Spinal cord (tissue), 10 donors: ENCODE results near the gene SNRPA. TPM values are rescaled to one million over a fixed set of nuclear protein-coding genes. Genes with fewer than 3 reads are reported as not detected.

ENCODE experiments used
- DNase-seq, 6 donors: peaks; one replicate each; pipeline versions ENCODE4 v3.0.0 to v3.0.0-alpha.2; 2013 to 2015; ENCODE audit warnings: low spot score in 6 of 6, low read depth in 4 of 6
- H3K27ac ChIP-seq: one replicate; pipeline ENCODE4 v1.5.1; 2013; ENCODE audit warnings: low read depth, low read length, control low read depth
- H3K27me3 ChIP-seq: one replicate; pipeline ENCODE4 v1.6.1; 2013; ENCODE audit warnings: low read length; ENCODE audit not compliant: control insufficient read depth, insufficient read depth
- H3K36me3 ChIP-seq: one replicate; pipeline ENCODE4 v1.6.1; 2013; ENCODE audit warnings: low read length; ENCODE audit not compliant: control insufficient read depth, insufficient read depth
- H3K4me1 ChIP-seq: one replicate; pipeline ENCODE4 v1.6.1; 2013; ENCODE audit warnings: low read length; ENCODE audit not compliant: control insufficient read depth, insufficient read depth
- H3K4me3 ChIP-seq: one replicate; pipeline ENCODE4 v1.5.1; 2013; ENCODE audit warnings: low read depth, low read length, control low read depth
- H3K9me3 ChIP-seq: one replicate; pipeline ENCODE4 v1.6.1; 2013; ENCODE audit warnings: low read length; ENCODE audit not compliant: control insufficient read depth, insufficient read depth
- WGBS: methylation state at CpG from one replicate; pipeline ENCODE4 v1.1.5; 2013; ENCODE audit warnings: missing lambda C conversion rate; ENCODE audit not compliant: insufficient coverage; 5-methylcytosine and 5-hydroxymethylcytosine counted together
- long read RNA-seq, 4 donors: transcript quantifications; one replicate each; lab custom pipeline, GENCODE V29; 2026
- polyA plus RNA-seq, 2 donors: library from polyadenylated mRNA; unstranded; fragments of 120-200 nt; gene quantifications; one replicate each; pipeline ENCODE4 v1.2.1, GENCODE V29; 2013; ENCODE audit not compliant: insufficient read length in 2 of 2
- total RNA-seq, 2 donors: library from RNA; depleted of rRNA in 1 of 2; stranded (reverse); fragments of 120-200 nt in 1 of 2; fragments of >200 nt in 1 of 2; gene quantifications; one replicate each; pipeline versions ENCODE4 v1.2.3 to v1.2.4, GENCODE V29; 2013 to 2014
- donor health status: healthy.

SNRPA gene
- total RNA-seq (10 to 100 TPM; 21.7 to 35.9 TPM), polyA plus RNA-seq (10 to 100 TPM; 73.2 to 86.4 TPM)
- long read RNA-seq, donor 1, transcript SNRPA-205 (4 exons, 952 nt), result minor isoform, 5 of 22 reads
- long read RNA-seq, donor 1, transcript SNRPA-201 (6 exons, 1,621 nt), result major isoform, 16 of 22 reads
- long read RNA-seq, donor 1, partial matches to known transcripts, result 0 of 22 reads
- long read RNA-seq, donor 1, other reads (novel, unspliced or antisense), result 0 of 22 reads
- long read RNA-seq, donor 2, transcript SNRPA-201 (6 exons, 1,621 nt), result major isoform, 9 of 15 reads
- long read RNA-seq, donor 2, partial matches to known transcripts, result 5 of 15 reads
- long read RNA-seq, donor 2, other reads (novel, unspliced or antisense), result 0 of 15 reads
- long read RNA-seq, donor 3, transcript SNRPA-205 (4 exons, 952 nt), result minor isoform, 7 of 19 reads
- long read RNA-seq, donor 3, transcript SNRPA-201 (6 exons, 1,621 nt), result major isoform, 12 of 19 reads
- long read RNA-seq, donor 3, partial matches to known transcripts, result 0 of 19 reads
- long read RNA-seq, donor 3, other reads (novel, unspliced or antisense), result 0 of 19 reads
- long read RNA-seq, donor 4, transcript SNRPA-201 (6 exons, 1,621 nt), result major isoform, 45 of 62 reads
- long read RNA-seq, donor 4, transcript SNRPA-205 (4 exons, 952 nt), result minor isoform, 7 of 62 reads
- long read RNA-seq, donor 4, partial matches to known transcripts, result 7 of 62 reads
- long read RNA-seq, donor 4, other reads (novel, unspliced or antisense), result 0 of 62 reads

DNA sequence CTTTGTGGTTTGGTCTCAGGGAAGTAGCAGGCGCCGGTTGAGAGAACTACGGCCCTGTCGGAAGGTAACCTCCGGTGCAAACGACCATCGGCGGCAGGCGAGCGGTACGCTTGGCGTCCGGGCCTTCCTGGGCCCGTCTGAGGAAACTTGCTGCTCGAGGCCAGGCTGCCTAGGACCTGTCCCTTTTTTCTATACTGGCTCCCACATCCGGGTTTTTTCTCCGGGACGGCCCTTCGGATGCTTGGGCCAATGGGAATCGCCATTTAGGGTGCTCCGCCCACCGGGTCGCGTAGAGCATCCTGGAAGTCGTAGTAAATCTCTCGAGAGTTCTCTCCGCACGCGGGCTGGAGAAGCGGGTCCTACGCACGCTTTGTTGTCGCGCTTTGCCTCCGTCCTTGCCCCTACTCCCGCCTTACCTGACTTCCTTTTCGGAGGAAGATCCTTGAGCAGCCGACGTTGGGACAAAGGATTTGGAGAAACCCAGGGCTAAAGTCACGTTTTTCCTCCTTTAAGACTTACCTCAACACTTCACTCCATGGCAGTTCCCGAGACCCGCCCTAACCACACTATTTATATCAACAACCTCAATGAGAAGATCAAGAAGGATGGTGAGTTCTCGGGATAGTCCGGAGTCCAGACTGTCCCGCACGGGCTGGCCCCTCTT is at the start of gene SNRPA:
TSS of gene SNRPA (plus strand) at position 330 of the 664 bp plus-strand sequence. CDS start at position 536, 206 bp downstream.
- WGBS, result 0% methylated on average over 44 of the region's 46 CpGs
- Histone ChIP-seq H3K27ac (peak within 1 kb of the TSS; percentile 97), H3K4me1 (peaks cover 26% of the 10 kb centered on the region)

DNA sequence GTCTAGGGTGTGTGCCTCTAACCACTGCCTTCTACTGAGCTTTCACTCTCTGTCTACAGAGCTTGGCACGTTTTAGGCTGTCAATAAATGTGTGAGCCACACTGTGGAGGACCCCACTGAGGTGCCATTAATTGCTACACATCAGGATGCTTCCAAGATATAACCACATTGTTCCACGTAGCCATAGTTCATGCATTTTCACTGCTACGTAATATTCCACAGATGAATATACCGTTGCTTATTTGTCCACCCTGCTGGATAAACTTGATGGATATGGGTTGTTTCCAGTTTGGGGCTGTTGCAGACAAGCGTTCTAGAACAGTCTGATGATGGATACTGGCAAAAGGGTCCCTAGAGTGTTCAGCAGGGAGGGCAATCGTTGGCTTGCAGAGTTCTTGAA is 49.2 kb upstream of the SNRPA start:
- H3K36me3 ChIP-seq, result peaks cover 68% of the 10 kb centered on the region
- H3K9me3 ChIP-seq, result no peaks in the 10 kb centered on the region
- no peaks in the 10 kb centered on the region for H3K27me3 ChIP-seq
- no peaks in the 10 kb centered on the region for H3K4me1 ChIP-seq
- H3K27ac ChIP-seq, result no peak overlapping the region
- no peak for DNase-seq
- 97% methylated on average over 3 of the region's 6 CpGs for WGBS
- H3K4me3 ChIP-seq, result no peak overlapping the region

More for the DNA sequence above, at the start of gene SNRPA:
- Histone ChIP-seq H3K4me3 (peak within 1 kb of the TSS; percentile 95), H3K27me3 (no peaks in the 10 kb centered on the region), H3K36me3 (peaks cover 17% of the 10 kb centered on the region), H3K9me3 (no peaks in the 10 kb centered on the region)
- peak; percentile 96 to 100 (median 99) for DNase-seq

DNA sequence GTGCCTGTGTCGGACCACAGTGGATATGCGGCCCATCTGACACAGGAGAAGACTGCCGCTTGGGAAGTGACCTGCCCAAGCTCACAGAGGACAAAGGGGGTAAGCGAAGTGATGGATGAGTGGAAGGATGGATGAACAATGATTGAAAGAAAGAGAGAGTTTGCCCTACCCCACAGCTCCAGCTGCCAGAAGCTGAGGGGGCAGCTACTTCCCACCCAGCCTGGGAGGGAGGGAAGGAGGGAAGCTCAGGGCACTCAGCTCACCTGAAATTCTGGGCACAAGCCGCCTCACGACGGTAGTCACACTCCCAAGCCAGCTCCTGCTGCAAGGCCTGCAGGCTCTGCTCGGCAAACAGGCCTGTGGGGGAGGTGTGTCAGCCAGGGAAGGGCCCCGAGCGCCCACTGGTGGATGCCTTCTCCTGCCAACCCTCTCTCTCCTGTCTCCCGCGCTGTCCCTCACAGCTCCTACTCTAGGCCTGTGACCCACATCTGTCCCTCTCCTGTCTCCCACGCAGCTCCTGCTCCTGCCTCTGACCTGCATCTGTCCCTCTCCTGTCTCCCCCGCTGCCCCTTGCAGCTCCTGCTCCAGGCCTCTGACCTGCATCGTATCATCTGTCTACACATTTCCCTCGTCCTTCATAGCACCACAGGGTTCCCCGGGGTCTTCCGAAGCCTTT is 48.5 kb upstream of the SNRPA start:
- DNase-seq, result no peak
- WGBS, result 49% methylated on average over 17 of the region's 18 CpGs
- no peak overlapping the region for H3K27ac ChIP-seq

DNA sequence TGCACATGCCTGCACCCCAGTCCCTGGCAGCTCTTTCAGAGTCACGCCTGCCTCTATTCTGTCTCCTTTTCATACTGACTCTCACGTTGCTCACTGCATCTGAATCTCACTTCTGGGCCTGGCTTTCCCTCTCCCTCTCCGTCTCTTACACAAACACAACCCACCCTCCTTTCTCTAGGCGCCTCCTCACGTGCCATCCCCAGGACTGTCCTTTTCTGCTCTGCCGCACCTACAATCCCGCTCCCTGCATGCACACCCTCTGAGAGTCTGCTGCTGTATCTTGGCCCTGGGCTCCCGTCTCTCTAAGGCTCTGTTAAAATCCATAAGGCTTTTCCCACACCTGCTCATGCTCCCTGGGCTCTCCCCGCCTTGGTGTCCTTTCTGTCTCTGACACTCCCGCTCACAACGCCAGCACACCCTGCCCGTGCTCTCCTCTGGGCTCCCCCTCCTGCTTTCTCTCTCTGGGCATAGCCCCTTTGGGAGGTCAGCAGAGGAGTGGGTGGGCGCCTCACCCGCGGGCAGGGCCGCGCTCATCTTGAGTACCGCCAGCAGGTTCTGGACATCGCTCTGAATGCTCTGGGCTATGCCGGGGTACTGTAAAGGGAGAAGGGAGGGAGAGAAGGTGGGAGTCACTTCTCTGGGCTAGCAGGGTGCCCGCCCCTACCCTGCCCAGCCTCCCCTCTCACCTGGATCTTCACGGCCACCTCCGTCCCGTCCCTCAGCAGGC is 47.8 kb upstream of the SNRPA start:
- Histone ChIP-seq H3K4me3 (no peak overlapping the region), H3K4me1 (no peaks in the 10 kb centered on the region), H3K27ac (no peak overlapping the region), H3K9me3 (no peaks in the 10 kb centered on the region), H3K36me3 (peaks cover 71% of the 10 kb centered on the region), H3K27me3 (no peaks in the 10 kb centered on the region)
- DNase-seq, result no peak
- WGBS, result 80% methylated on average over 18 of the region's 24 CpGs

More for the DNA sequence above, 48.5 kb upstream of the SNRPA start:
- Histone ChIP-seq H3K4me3 (no peak overlapping the region), H3K27me3 (no peaks in the 10 kb centered on the region), H3K36me3 (peaks cover 69% of the 10 kb centered on the region), H3K9me3 (no peaks in the 10 kb centered on the region), H3K4me1 (no peaks in the 10 kb centered on the region)

DNA sequence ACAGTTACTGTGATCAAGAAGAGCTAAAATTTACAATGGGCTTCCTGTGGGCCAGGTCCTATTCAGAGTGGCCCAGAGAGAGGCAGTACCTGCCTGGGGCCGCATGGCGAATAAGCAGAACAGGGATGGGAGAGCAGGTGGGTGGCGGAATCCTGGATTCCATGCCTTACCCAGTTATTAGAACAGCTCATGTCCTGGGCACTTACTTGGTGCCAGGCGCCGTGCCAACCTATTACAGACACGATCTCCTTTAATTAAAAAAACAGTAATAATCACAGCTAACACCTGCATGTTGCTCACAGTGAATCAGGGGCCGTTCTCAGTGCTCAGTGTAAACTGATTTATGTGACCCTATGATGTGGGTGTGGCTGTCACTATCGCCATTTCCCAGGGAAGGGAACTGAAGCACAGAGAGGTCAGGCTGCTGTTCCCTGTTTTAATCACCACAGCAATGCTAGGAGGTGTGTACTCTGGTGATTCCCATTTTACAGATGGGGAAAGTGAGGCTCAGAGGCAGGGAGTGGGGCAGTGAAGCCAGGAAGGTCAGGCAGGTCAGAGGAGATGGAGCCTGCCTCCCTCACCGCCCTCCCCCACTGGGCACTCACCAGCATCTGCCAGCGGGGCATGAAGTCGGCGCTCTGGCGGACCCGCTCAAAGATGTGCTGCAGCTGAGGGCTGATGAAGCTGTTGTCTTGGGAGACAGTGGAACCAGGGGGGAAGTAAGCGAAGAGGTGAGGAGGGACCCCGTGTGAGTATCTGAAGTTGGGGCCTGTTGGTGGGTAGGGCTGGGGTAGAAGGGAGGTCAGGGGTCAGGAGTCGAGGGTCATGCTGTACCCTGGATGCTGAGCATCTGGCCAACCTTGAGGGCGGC is 46.3 kb upstream of the SNRPA start:
- Histone ChIP-seq H3K27ac (no peak overlapping the region), H3K9me3 (no peaks in the 10 kb centered on the region), H3K4me3 (no peak overlapping the region), H3K36me3 (peaks cover 72% of the 10 kb centered on the region), H3K4me1 (no peaks in the 10 kb centered on the region), H3K27me3 (no peaks in the 10 kb centered on the region)
- WGBS, result 92% methylated on average over 13 of the region's 18 CpGs
- no peak for DNase-seq

DNA sequence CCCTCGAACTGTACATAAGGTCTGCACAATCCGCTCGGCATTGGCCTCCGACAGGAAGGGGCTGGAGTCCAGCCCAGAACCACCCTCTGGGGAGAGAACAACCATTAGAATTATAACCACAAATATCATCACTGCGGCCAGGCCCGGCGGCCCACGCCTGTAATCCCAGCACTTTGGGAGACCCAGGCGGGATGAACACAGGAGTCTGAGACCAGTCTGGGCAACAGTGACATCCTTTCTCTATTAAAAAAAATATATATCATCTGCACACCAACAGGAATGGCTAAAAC is 45.7 kb upstream of the SNRPA start:
- Histone ChIP-seq H3K27me3 (no peaks in the 10 kb centered on the region), H3K4me3 (no peak overlapping the region), H3K9me3 (no peaks in the 10 kb centered on the region), H3K4me1 (no peaks in the 10 kb centered on the region), H3K27ac (no peak overlapping the region), H3K36me3 (peaks cover 72% of the 10 kb centered on the region)
- 96% methylated on average over 4 of the region's 9 CpGs for WGBS
- no peak for DNase-seq

DNA sequence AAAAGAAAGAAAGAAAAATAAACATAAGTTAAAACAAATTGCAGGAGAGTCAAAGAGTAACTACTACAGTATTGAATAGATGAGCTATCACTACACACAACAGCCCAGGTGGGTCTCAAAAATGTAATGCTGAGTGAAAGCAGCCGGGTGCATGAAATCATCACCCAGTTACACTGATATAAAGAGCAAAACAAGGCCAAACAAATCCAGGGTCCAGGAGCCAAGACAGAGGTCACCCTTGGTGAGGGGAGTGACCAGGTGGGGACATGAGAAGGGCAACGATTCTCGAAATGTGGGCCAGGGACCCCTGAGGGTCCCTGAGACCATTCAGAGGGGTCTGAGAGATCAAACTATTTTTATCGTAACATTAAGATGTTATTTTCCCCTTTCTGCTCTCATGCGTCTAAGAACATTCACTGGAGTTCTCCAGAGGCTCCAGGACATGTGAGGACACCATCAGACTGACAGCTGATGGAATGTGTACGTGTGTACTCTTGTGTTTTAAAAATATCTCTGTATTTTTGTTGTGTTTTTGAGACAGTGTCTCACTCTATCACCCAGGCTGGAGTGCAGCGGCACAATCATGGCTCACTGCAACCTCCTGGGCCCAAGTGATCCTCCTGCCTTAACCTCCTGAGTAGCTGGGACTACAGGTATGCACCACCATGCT is 44.9 kb upstream of the SNRPA start:
- Histone ChIP-seq H3K36me3 (peaks cover 75% of the 10 kb centered on the region), H3K27ac (no peak overlapping the region), H3K4me1 (no peaks in the 10 kb centered on the region), H3K4me3 (no peak overlapping the region), H3K9me3 (no peaks in the 10 kb centered on the region), H3K27me3 (no peaks in the 10 kb centered on the region)
- WGBS, result 97% methylated on average over 5 of the region's 7 CpGs
- DNase-seq, result no peak

DNA sequence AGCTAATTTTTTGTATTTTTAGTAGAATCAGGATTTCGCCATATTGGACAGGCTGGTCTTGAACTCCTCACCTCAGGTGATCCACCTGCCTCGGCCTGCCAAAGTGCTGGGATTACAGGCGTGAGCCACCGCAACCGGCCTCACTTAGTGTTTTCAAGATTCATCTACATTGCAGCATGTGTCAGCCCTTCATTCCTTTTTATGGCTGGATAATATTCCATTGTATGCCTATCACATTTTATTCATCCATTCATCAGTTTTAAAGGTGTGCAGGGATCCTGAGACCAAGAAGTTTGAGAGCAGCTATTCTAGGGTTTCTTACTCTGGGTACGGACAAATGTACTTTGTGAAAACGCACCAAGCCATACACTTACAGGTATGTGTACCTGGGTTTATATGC is 43.4 kb upstream of the SNRPA start:
- H3K27me3 ChIP-seq, result no peaks in the 10 kb centered on the region
- H3K27ac ChIP-seq, result no peak overlapping the region
- DNase-seq, result no peak
- H3K4me3 ChIP-seq, result no peak overlapping the region
- H3K36me3 ChIP-seq, result peaks cover 65% of the 10 kb centered on the region
- H3K9me3 ChIP-seq, result no peaks in the 10 kb centered on the region
- WGBS, result 100% methylated on average over 3 of the region's 7 CpGs
- H3K4me1 ChIP-seq, result no peaks in the 10 kb centered on the region
